GM18868 (cell line): Measurements from ENCODE around the gene CATSPER4.

ENCODE experiments used
- ATAC-seq: cut with Tn5 transposase; IDR thresholded peaks from one replicate; pipeline ENCODE4 v1.9.1; 2021; ENCODE audit warnings: mild to moderate bottlenecking, moderate library complexity; ENCODE audit not compliant: unreplicated experiment

Gene CATSPER4

GRCh38 chr1:26234644-26235370 is 44.4 kb downstream of the CATSPER4 start:
- no peak for ATAC-seq

GRCh38 chr1:26237230-26237966 is 47.0 kb downstream of the CATSPER4 start:
- no peak for ATAC-seq

GRCh38 chr1:26239936-26240335 is 49.5 kb downstream of the CATSPER4 start:
- ATAC-seq: no peak
